H1 (cell line): ENCODE data around the gene S100A12. TPM values are rescaled to one million over a fixed set of nuclear protein-coding genes. Genes with fewer than 3 reads are reported as not detected.

Experiments used
- CTCF ChIA-PET: fragments of 300-600 bp; sonication (Branson Sonifier 250); formaldehyde crosslinking; loops from one replicate; lab custom pipeline; 2021; ENCODE audit not compliant: partially characterized antibody; lab: Charles Lee
- POLR2A ChIA-PET: fragments of 300-600 bp; sonication (Branson Sonifier 250); formaldehyde crosslinking; loops from one replicate; lab custom pipeline; 2021; ENCODE audit warnings: inconsistent platforms; ENCODE audit not compliant: partially characterized antibody; lab: Charles Lee
- DNase-seq, 2 experiments: peaks; one replicate each; pipeline versions ENCODE4 v3.0.0 to v3.0.0-alpha.2; 2010 to 2022; ENCODE audit warnings: low spot score in 2 of 2, low read depth in 1 of 2, mixed read lengths in 1 of 2
- FAIRE-seq: peaks from 2 replicates; lab custom pipeline; 2011; peaks lifted over from hg19 to GRCh38; lab: Jason Lieb, UNC
- H2AFZ ChIP-seq: 2 replicates; pipeline ENCODE4 v1.8.1; 2012; ENCODE audit warnings: low read length, inconsistent platforms
- H2AK5ac ChIP-seq: 2 replicates; pipeline ENCODE4 v1.6.1; 2013; ENCODE audit warnings: low read depth, low read length
- H2BK120ac ChIP-seq: replicated peaks from 2 replicates; pipeline ENCODE3; 2013; ENCODE audit warnings: low read depth, low read length, inconsistent platforms
- H2BK12ac ChIP-seq: 2 replicates; pipeline ENCODE4 v1.6.1; 2013; ENCODE audit warnings: low read depth, low read length
- H2BK15ac ChIP-seq: 2 replicates; pipeline ENCODE4 v1.6.1; 2013; ENCODE audit warnings: low read length
- H2BK20ac ChIP-seq: 2 replicates; pipeline ENCODE4 v1.6.1; 2013; ENCODE audit warnings: low read length
- H2BK5ac ChIP-seq: 2 replicates; pipeline ENCODE4 v1.6.1; 2013; ENCODE audit warnings: low read depth, low read length
- H3K14ac ChIP-seq: 2 replicates; pipeline ENCODE4 v1.6.1; 2013; ENCODE audit warnings: inconsistent platforms; ENCODE audit not compliant: insufficient read length
- H3K18ac ChIP-seq: 2 replicates; pipeline ENCODE4 v1.6.1; 2013; ENCODE audit warnings: low read length; ENCODE audit errors: extremely low read depth
- H3K23ac ChIP-seq: 2 replicates; pipeline ENCODE4 v1.6.1; 2013; ENCODE audit warnings: inconsistent platforms; ENCODE audit not compliant: insufficient read length
- H3K23me2 ChIP-seq: 2 replicates; pipeline ENCODE4 v1.6.1; 2013; ENCODE audit warnings: low read depth, low read length
- H3K27ac ChIP-seq: 2 replicates; pipeline ENCODE4 v1.6.1; 2011; ENCODE audit warnings: low read depth, low read length, inconsistent platforms
- H3K27me3 ChIP-seq, 4 experiments: replicated peaks in 1 of 4; 1 replicate in 1 of 4; 2 replicates in 3 of 4; pipeline versions ENCODE4 v1.6.1 to v1.8.1; 2011 to 2013; ENCODE audit warnings: low read length in 3 of 4, mild to moderate bottlenecking in 3 of 4, inconsistent platforms in 2 of 4, mixed read lengths in 2 of 4, moderate library complexity in 1 of 4; ENCODE audit not compliant: control insufficient read depth in 3 of 4, insufficient read depth in 3 of 4; ENCODE audit errors: extremely low read depth in 1 of 4
- H3K36me3 ChIP-seq, 4 experiments: 2 replicates each; pipeline versions ENCODE4 v1.6.1 to v1.8.1; 2011 to 2013; ENCODE audit warnings: mild to moderate bottlenecking in 4 of 4, low read length in 3 of 4, moderate library complexity in 2 of 4, control low read depth in 1 of 4, inconsistent platforms in 1 of 4; ENCODE audit not compliant: insufficient read depth in 4 of 4, control insufficient read depth in 2 of 4
- H3K4ac ChIP-seq: replicated peaks from 2 replicates; pipeline ENCODE3; 2013; ENCODE audit warnings: low read length, low read depth, mixed read lengths, inconsistent platforms; ENCODE audit not compliant: insufficient read length
- H3K4me1 ChIP-seq, 4 experiments: replicated peaks in 1 of 4; 1 replicate in 1 of 4; 2 replicates in 3 of 4; pipeline versions ENCODE4 v1.6.1 to v1.8.1; 2011 to 2013; ENCODE audit warnings: low read length in 3 of 4, inconsistent platforms in 2 of 4, mixed read lengths in 1 of 4; ENCODE audit not compliant: insufficient read depth in 4 of 4, control insufficient read depth in 3 of 4
- H3K4me2 ChIP-seq, 2 experiments: 2 replicates each; pipeline versions ENCODE4 v1.6.1 to v1.8.1; 2011 to 2013; ENCODE audit warnings: low read depth in 2 of 2, low read length in 2 of 2, control low read depth in 1 of 2, inconsistent platforms in 1 of 2, mild to moderate bottlenecking in 1 of 2; ENCODE audit not compliant: insufficient read depth in 1 of 2
- H3K4me3 ChIP-seq, 4 experiments: fragments of 200-600, 300-600 bp in 1 of 4; sonication (generic), shearing (Covaris generic), sonication (Bioruptor Twin) in 1 of 4; 2 replicates each; pipeline versions ENCODE4 v1.5.1 to v1.8.1; 2011 to 2016; ENCODE audit warnings: low read length in 4 of 4, low read depth in 3 of 4, control low read depth in 2 of 4, inconsistent platforms in 2 of 4, mild to moderate bottlenecking in 2 of 4, mixed read lengths in 1 of 4, moderate library complexity in 1 of 4; ENCODE audit not compliant: insufficient read depth in 2 of 4; ENCODE audit errors: extremely low read depth in 1 of 4
- H3K56ac ChIP-seq: replicated peaks from 2 replicates; pipeline ENCODE3; 2013; ENCODE audit warnings: low read depth, mild to moderate bottlenecking, mixed read lengths, low read length, inconsistent platforms; ENCODE audit not compliant: insufficient read length
- H3K79me1 ChIP-seq: 2 replicates; pipeline ENCODE4 v1.6.1; 2013; ENCODE audit warnings: low read depth, low read length, control low read depth
- H3K79me2 ChIP-seq, 2 experiments: 2 replicates each; pipeline versions ENCODE4 v1.6.1 to v1.8.1; 2012 to 2013; ENCODE audit warnings: low read length in 2 of 2, mild to moderate bottlenecking in 2 of 2, inconsistent platforms in 1 of 2; ENCODE audit not compliant: insufficient read depth in 2 of 2, control insufficient read depth in 1 of 2
- H3K9ac ChIP-seq, 4 experiments: replicated peaks in 1 of 4; 1 replicate in 1 of 4; 2 replicates in 3 of 4; pipeline versions ENCODE4 v1.6.1 to v1.8.1; 2011 to 2013; ENCODE audit warnings: low read depth in 3 of 4, low read length in 3 of 4, control low read depth in 2 of 4, mild to moderate bottlenecking in 2 of 4, moderate library complexity in 2 of 4, inconsistent platforms in 1 of 4; ENCODE audit errors: extremely low read depth in 1 of 4
- H3K9me3 ChIP-seq, 2 experiments: 2 replicates each; pipeline versions ENCODE4 v1.6.1 to v1.8.1; 2012 to 2013; ENCODE audit warnings: mild to moderate bottlenecking in 2 of 2, moderate library complexity in 2 of 2, control low read depth in 1 of 2, inconsistent platforms in 1 of 2, low read depth in 1 of 2, low read length in 1 of 2, mixed read lengths in 1 of 2; ENCODE audit not compliant: insufficient read depth in 2 of 2
- H4K20me1 ChIP-seq, 2 experiments: replicated peaks in 1 of 2; 2 replicates each; pipeline versions ENCODE3 to v1.8.1; 2011 to 2013; ENCODE audit warnings: inconsistent platforms in 2 of 2, low read length in 2 of 2, mild to moderate bottlenecking in 1 of 2; ENCODE audit not compliant: insufficient read depth in 2 of 2, control insufficient read depth in 1 of 2
- H4K5ac ChIP-seq: 2 replicates; pipeline ENCODE4 v1.6.1; 2013; ENCODE audit warnings: low read length, low read depth, mixed read lengths, inconsistent platforms; ENCODE audit not compliant: insufficient read length
- H4K8ac ChIP-seq: 2 replicates; pipeline ENCODE4 v1.8.0; 2013; ENCODE audit warnings: mild to moderate bottlenecking, moderate library complexity, low read length, inconsistent platforms; ENCODE audit not compliant: insufficient read depth; ENCODE audit errors: extremely low read depth
- H4K91ac ChIP-seq: replicated peaks from 2 replicates; pipeline ENCODE3; 2013; ENCODE audit warnings: low read length, mixed read lengths, inconsistent platforms; ENCODE audit not compliant: insufficient read length
- CREB1 ChIP-seq: IDR thresholded peaks from 2 replicates; pipeline ENCODE4 v1.6.1; 2012; ENCODE audit warnings: inconsistent platforms
- POU5F1 ChIP-seq: IDR thresholded peaks from 2 replicates; pipeline ENCODE4 v1.6.1; 2011; ENCODE audit warnings: low read depth, mild to moderate bottlenecking, low read length, moderate library complexity
- TEAD4 ChIP-seq: IDR thresholded peaks from 2 replicates; pipeline ENCODE4 v1.6.1; 2012; ENCODE audit warnings: low read depth, low read length, inconsistent platforms, mixed read lengths
- WGBS, 2 experiments: shearing (Covaris generic) in 1 of 2; methylation state at CpG; one replicate each; pipeline versions ENCODE4 v1.1.6 to v1.1.7; 2013 to 2015; ENCODE audit warnings: low lambda C conversion rate in 2 of 2, mixed read lengths in 2 of 2, inconsistent platforms in 1 of 2, low coverage in 1 of 2, missing lambda C conversion rate in 1 of 2; ENCODE audit not compliant: insufficient replicate concordance in 2 of 2, insufficient coverage in 1 of 2, insufficient read length in 1 of 2; ENCODE audit errors: extremely low coverage in 1 of 2, missing lambda C conversion rate in 1 of 2; 5-methylcytosine and 5-hydroxymethylcytosine counted together
- polyA plus RNA-seq, 7 experiments: library from polyadenylated mRNA; depleted of rRNA in 3 of 7; stranded (reverse) in 5 of 7; unstranded in 2 of 7; fragments of >200 nt in 5 of 7; fragments of 200-250 nt in 2 of 7; gene quantifications; 1 replicate in 5 of 7; 2 replicates in 1 of 7; 4 replicates in 1 of 7; pipeline versions ENCODE4 v1.2.1 to v1.2.3, GENCODE V29; 2011 to 2013; ENCODE audit warnings: missing spikeins in 2 of 7, mixed read lengths in 2 of 7
- total RNA-seq: library from RNA; stranded (reverse); fragmentation: NEBNext Ultra II Directional; extraction: Animal tissue kit (Norgen Biotek cat#: 25700); gene quantifications from 2 replicates; pipeline ENCODE4 v1.2.1, GENCODE V29; 2021

Gene S100A12
- total and polyA plus RNA-seq, 2 of the 8 experiments (the other 6 are each of a cell fraction or from before 2014, with no cell fraction given) = not detected

DNA sequence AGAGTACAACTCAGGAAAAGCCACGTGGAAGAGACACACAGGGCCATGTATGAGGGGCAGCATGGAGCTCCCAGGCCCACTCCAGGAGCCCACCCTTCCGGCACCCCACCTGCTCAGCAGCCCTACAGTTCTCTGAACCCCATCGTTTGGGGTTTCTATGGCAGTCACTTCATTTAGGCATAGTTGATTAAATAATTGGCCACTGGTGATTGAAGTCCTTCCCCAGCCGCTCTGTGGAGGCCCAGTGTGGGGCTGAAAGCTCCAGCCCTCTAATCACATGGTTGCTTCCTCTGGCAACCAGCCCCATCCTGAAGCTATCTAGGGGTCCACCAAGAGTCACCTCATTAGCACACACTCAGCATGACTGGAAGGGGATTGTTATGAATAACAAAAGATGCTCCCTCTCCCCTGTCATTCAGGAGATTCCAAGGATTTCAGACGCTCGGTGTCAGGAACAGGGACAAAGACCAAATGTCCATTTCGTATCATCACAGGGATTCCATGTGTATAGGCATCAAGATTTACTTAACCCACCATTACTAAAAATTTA lies 28.7 kb upstream of the S100A12 start:
- no peak for TF ChIP-seq CREB1
- TF ChIP-seq POU5F1 = 0 out of 2 replicates have a peak, but pooled peaks have one; percentile 10
- 0 out of 2 replicates have a peak, but pooled peaks have one; percentile 10 for TF ChIP-seq TEAD4
- Histone ChIP-seq H2AFZ (no peak overlapping the region), H3K9ac (no peak overlapping the region), H3K56ac (no peak overlapping the region), H3K9me3 (peaks cover 2 to 3% of the 10 kb centered on the region in 2 experiments; a peak in 1 of 4 replicates), H3K27me3 (peaks cover 0 to 11% (median 8%) of the 10 kb centered on the region in 4 experiments; a peak in 6 of 7 replicates), H3K18ac (no peak overlapping the region), H4K5ac (no peak overlapping the region), H2AK5ac (no peak overlapping the region), H3K4me1 (no peaks in the 10 kb centered on the region; a peak in 1 of 7 replicates), H4K91ac (no peak overlapping the region), H3K36me3 (no peaks in the 10 kb centered on the region), H3K4me3 (no peak overlapping the region), H3K79me2 (no peaks in the 10 kb centered on the region), H2BK15ac (no peak overlapping the region), H3K14ac (no peak overlapping the region), H3K23me2 (no peaks in the 10 kb centered on the region; the same call in 1 of the 2 replicates), H4K20me1 (no peaks in the 10 kb centered on the region), H2BK20ac (no peak overlapping the region), H2BK12ac (peak overlapping the region; percentile 19; the same call in 1 of the 2 replicates), H2BK5ac (no peak overlapping the region; the same call in 1 of the 2 replicates), H3K23ac (no peak overlapping the region), H2BK120ac (no peak overlapping the region), H3K4ac (no peak overlapping the region), H3K27ac (no peak overlapping the region), H3K4me2 (no peak overlapping the region), H3K79me1 (no peaks in the 10 kb centered on the region), H4K8ac (no peak overlapping the region)
- WGBS, 2 experiments = 82% methylated on average over 7 of the region's 7 CpGs; no CpG with 5 or more reads in 1 of the 2 experiments
- CTCF ChIA-PET = interaction anchor here (0.8 to 4.7 kb wide), 13 partner anchors 9 to 164 kb away, joined by 3 to 50 read pairs (median 5); partner anchors contain the start of gene S100A9
- POLR2A ChIA-PET = interaction anchor here (1.2 kb wide), 1 partner anchor 52 kb away, joined by 4 read pairs; no protein-coding TSS in a partner anchor
- FAIRE-seq (peak; percentile 45), DNase-seq (peak in 1 of 2 experiments; percentile 6)
